Stimulated activated CD8-positive, alpha-beta memory T cell treated with anti-CD3 and anti-CD28 coated beads, Interleukin-7, amount 100 ng/mL, for 48 hours (primary cell): ENCODE results near the gene RNF13.
"Not testable (repeated sequence)": the region's sequence is repeated elsewhere in the genome, so short reads cannot be mapped to it uniquely, and the experiment has no call there.

Experiments used
- DNase-seq, 2 donors: peaks; one replicate each; pipeline ENCODE4 v3.0.0-alpha.2; 2020; ENCODE audit warnings: low read depth in 1 of 2; ENCODE audit errors: extremely low read depth in 1 of 2

The RNF13 gene

GRCh38 chr3:149892371-149892770 is 79.4 kb downstream of the RNF13 start:
- DNase-seq: no peak

GRCh38 chr3:149894205-149894604 is 81.2 kb downstream of the RNF13 start:
- no peak for DNase-seq

DNA sequence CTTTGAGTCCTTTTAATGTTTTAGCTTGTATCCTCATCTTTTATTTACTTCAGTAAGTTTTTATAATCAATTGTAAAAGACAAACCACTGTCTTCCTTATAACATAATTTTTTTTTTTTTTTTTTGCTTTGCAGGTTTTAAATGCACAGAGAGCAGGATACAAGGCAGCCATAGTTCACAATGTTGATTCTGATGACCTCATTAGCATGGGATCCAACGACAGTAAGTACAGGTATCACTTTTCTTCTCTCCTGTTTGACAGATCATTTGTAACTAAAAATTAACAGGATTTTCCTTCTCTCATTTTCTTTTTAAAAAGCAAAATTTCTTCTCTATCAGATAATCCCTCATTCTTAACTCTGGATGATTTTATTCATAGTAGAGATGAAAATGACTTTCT is 82.3 kb downstream of the RNF13 start:
- no peak for DNase-seq

DNA sequence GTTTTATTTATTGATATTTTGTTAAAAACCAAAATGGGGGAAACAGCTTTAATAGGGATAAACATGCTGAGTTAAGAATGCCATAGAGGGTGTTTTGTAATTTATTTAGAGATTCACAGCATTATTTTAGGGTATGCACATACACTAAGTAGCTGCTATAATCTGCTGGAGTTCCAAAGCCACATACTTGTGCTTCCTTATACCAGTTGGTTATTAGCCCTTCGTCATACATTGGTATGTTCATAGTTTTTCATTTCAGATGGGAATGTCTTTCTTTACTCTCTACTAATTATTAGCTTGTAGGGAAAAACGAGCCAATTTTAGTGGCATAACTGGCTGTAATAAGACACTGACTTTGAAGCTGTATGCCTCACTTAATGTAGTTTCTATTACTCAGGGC is 82.8 kb downstream of the RNF13 start:
- no peak for DNase-seq

DNA sequence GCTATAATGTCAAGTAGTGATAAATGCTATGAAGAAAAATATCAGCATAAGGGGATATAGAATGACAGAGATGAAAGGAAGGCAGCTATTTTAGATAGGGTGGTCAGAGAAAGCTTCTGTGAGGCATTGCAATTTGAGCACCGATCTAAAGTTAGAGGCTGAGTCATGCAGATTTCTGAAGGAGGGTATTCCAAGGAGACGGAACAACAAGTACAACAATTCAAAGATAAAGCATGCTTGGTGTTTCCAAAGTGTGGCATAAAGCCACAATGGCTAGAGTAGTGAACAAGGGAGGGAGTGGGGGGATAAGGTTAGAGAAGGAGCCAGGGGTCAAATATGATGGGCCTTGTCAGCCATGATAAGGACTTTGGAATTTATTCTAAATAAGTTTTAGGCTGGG is 85.8 kb downstream of the RNF13 start:
- DNase-seq: no peak

DNA sequence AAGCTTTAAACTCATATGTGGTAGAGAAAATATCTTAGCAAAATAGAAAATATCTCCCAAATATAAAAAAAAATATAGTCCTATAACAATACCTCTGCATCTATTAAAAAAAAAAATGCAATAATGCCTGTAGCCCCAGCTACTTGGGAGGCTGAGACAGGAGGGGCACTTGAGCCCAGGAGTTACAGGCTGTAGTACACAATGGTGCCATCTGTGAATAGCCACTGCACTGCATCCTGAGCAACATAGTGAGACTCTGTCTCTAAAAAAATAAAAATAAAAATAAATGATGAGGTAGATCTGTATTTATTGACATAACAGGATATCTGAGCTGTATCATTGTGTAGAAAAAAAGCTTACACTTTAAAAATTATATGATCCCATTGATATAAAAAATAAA is 87.3 kb downstream of the RNF13 start:
- DNase-seq: no peak

GRCh38 chr3:149901770-149902169 is 88.8 kb downstream of the RNF13 start:
- DNase-seq: no peak

GRCh38 chr3:149902498-149903139 is 89.6 kb downstream of the RNF13 start:
- DNase-seq: no peak

DNA sequence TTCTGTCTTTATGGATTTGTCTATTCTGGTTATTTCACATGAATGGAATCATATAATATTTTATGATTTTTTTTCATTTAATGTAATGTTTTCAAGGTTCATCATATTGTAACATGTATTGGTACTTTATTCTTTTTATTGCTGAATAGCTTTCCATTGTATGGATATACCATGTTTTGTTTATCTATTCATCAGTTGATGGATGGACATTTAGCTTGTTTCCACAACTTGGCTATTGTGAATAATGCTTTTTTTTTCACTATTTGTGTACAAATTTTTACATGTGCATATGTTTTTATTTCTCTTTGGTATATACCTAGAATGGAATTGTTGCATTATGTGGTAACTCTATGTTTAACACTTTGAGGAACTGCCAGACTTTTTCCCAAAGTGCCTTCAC is 93.0 kb downstream of the RNF13 start:
- no peak for DNase-seq

GRCh38 chr3:149908424-149908957 is 95.5 kb downstream of the RNF13 start:
- no peak for DNase-seq

DNA sequence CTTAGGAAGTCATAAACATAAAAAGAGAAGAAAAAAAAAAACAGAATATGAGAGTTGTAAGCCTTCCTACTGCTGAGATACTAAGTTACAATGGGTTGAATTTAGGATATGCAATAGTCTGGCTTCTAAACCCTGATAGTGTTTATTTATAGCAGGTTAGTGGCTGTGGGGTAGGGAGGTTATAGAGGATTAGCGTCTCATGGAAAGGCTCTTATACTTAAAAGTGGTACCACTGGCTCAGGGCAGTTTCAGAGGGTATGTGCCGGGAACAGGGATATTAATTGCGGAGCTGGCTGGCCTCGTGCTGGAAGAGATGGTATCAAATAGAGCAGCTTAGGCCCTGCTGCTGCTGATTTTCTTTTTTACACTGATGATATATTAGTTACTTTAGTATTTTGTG is 96.9 kb downstream of the RNF13 start:
- DNase-seq: no peak

GRCh38 chr3:149917124-149917667 is 104.2 kb downstream of the RNF13 start:
- DNase-seq: no peak

DNA sequence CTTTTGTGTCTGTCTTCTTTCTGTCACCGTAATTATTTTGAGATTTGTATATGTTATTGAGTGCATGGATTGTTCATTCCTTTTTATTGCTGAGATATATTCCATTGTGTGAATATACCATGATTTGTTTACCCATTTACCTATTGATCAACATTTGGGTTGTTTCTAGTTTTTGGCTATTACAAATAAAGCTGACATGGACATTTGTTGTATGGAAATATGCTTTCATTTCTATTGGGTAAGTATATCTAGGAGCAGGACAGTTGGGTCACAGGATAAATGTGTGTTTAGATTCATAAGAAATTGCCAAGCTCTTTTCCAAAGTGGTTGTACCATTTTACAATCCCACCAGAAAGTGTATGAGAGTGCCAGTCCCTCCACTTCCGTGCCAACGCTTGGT is 106.5 kb downstream of the RNF13 start:
- no peak for DNase-seq

DNA sequence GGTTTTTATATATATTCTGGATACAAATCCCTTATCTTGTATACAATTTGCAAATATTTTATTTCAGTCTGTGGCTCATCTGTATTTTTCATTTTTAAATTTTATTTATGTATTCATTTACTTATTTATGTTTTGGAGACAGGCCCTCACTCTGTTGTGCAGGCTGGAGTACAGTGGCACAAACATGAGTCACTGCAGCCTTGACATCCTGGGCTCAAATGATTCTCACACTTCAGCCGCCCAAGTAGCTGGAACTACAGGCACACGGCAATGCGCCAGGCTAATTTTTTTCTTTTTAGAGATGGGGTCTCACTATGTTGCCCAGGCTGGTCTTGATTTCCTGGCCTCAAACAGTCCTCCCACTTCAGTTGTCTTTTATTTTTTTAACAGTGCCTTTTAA is 107.1 kb downstream of the RNF13 start:
- no peak for DNase-seq

DNA sequence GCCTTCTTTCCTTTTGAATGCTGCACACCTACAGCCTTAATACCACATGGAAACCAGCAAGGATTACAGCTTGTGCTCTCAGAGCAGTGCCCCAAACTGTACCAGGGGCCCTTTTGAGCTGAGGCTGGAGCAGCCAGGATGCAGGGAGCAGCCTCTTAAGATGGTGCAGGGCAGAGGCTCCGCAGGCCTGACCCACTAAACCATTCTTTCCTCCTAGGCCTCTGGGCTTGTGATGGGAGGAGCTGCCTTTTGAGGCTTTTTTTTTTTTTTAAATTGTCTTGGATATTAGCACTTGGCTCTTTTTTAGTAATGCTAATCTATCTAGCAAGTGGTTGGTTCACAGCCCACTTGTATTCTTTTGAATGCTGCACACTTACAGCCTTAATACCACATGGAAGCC is 120.0 kb downstream of the RNF13 start:
- DNase-seq: no peak

- no peak for DNase-seq
Measured at GRCh38 chr3:149933858-149934257, 120.8 kb downstream of the RNF13 start.

DNA sequence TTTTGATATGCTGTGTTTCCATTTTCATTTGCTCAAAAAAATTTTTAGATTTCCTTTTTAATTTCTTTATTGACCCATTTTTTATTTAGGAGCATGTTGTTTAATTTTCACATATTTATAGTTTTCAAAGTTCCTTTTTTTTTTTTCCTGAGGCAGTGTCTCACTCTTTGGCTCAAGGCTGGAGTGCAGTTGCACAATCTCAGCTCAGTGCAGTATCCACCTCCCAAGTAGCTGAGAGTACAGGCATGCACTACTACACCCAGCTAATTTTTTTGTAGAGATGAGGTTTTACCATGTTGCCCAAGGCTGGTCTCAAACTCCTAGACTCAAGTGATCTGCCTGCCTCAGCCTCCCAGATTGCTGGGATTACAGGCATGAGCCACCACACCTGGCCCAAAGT is 121.5 kb downstream of the RNF13 start:
- no peak for DNase-seq

DNA sequence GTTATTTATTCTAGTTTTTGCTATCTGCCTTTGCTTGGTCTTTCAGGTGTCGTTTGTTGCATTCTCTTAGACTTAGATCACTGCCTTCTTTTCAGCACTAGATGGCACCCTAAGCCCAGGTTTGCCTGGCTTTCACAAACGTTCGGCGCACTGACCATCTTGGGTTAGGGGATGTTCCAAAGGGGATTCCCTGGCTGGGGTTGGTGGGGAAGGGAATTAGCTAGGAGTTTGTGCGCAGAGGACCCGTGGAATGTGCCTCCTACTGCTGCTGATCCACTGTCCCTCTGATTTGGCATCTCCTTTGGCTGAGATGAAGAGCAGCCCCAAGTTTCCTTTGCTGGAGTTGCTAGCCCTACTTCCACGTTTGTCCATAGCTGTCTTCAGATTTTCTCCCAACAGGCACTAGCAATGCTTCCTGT is 123.8 kb downstream of the RNF13 start:
- DNase-seq: no peak

- DNase-seq: not testable (repeated sequence)
Measured at GRCh38 chr3:149938392-149939055, 125.5 kb downstream of the RNF13 start.

- no peak for DNase-seq
Measured at GRCh38 chr3:149941186-149941585, 128.2 kb downstream of the RNF13 start.

DNA sequence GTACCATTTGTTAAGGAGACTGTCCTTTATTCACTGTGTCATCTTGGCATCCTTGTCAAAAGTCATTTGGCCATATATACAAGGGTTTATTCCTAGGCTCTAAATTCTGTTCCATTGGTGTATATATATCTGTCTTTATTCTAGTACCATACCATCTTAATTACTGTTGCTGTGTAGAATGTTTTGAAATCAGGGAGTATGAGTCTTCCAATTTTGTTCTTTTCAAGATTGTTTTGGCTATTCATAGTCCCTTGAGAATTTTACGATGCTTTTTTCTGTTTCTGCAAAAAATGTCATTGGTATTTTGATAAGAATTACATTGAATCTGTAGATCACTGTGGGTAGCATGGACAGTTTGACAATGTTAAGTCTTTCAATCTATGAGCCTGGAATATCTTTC is 128.9 kb downstream of the RNF13 start:
- no peak for DNase-seq

GRCh38 chr3:149942409-149942808 is 129.4 kb downstream of the RNF13 start:
- no peak for DNase-seq
